ENCODE measurements around the gene WHRN. TPM values are rescaled to one million over a fixed set of nuclear protein-coding genes. Genes with fewer than 3 reads are reported as not detected.
A peak's percentile ranks its signal among the peaks of the same experiment; 100 is the strongest.

The WHRN gene
- total RNA-seq, 2 experiments from 2014 or later, result 0.19 to 2.1 TPM

- DNase-seq (ENCODE audit: low spot score), result no peak
- no peak overlapping the region for H2AFZ ChIP-seq (ENCODE audit: low read length)
- peak overlapping the region; percentile 99 for H3K27ac ChIP-seq (ENCODE audit: low read depth, low read length, poor library complexity, severe bottlenecking)
- no peaks in the 10 kb centered on the region for H4K20me1 ChIP-seq (ENCODE audit: insufficient read depth, low read length)
- TF ChIP-seq EZH2phosphoT487 (IDR thresholded peaks at IDR 0.05; ENCODE audit: borderline replicate concordance, low read depth, low read length) (no peak), CTCF (conservative IDR thresholded peaks at IDR 0.05; ENCODE audit: low read length) (no peak)
- H3K9me2 ChIP-seq (ENCODE audit: insufficient read depth, low read length), result no peaks in the 10 kb centered on the region
- peaks cover 55% of the 10 kb centered on the region for H3K79me2 ChIP-seq (ENCODE audit: insufficient read depth, low read depth, low read length)
- intact Hi-C loops (cut with micrococcal nuclease; ENCODE audit: unreplicated experiment), result loop anchor here (5.0 to 10.0 kb wide), 2 partner anchors 556 to 957 kb away; partner anchors contain the start of genes C9orf43 and POLE3
- peaks cover 96% of the 10 kb centered on the region for H3K4me1 ChIP-seq (ENCODE audit: insufficient read depth, low read length, poor library complexity, severe bottlenecking)
- ChIA-PET CTCF (ENCODE audit: unreplicated experiment) (interaction anchor here (0.8 to 1.3 kb wide), 2 partner anchors 17 to 19 kb away, joined by 9 to 14 read pairs; partner anchors contain the start of gene AKNA), POLR2A (interaction anchor here (1.1 to 12.9 kb wide), 3 partner anchors 16 to 28 kb away, joined by 3 to 275 read pairs (median 3); partner anchors contain the start of gene AKNA)
- no TSS peak for BruUV-seq (replicated peaks)
- peak overlapping the region; percentile 79 for H3K4me2 ChIP-seq (ENCODE audit: low read length)
- no peaks in the 10 kb centered on the region for H3K9me3 ChIP-seq (ENCODE audit: low read length)
- peak overlapping the region; percentile 56 for H3K4me3 ChIP-seq (ENCODE audit: low read depth, low read length, poor library complexity, severe bottlenecking)
- peaks cover 80% of the 10 kb centered on the region for H3K36me3 ChIP-seq (ENCODE audit: insufficient read depth, low read length)
These were observed 133.8 kb downstream of the WHRN start for GRCh38 chr9:114371343-114371944.

- POLR2A ChIA-PET, result interaction anchor here (12.9 kb wide), 1 partner anchor 16 kb away, joined by 275 read pairs; the partner anchor contains the start of gene AKNA
- Histone ChIP-seq H3K9me3 (ENCODE audit: low read length) (no peaks in the 10 kb centered on the region), H3K9me2 (ENCODE audit: insufficient read depth, low read length) (no peaks in the 10 kb centered on the region), H4K20me1 (ENCODE audit: insufficient read depth, low read length) (no peaks in the 10 kb centered on the region), H3K36me3 (ENCODE audit: insufficient read depth, low read length) (peaks cover 82% of the 10 kb centered on the region), H3K27ac (ENCODE audit: low read depth, low read length, poor library complexity, severe bottlenecking) (peak overlapping the region; percentile 99), H3K79me2 (ENCODE audit: insufficient read depth, low read depth, low read length) (peaks cover 53% of the 10 kb centered on the region), H3K4me2 (ENCODE audit: low read length) (peak overlapping the region; percentile 79), H2AFZ (ENCODE audit: low read length) (no peak overlapping the region), H3K4me1 (ENCODE audit: insufficient read depth, low read length, poor library complexity, severe bottlenecking) (peaks cover 97% of the 10 kb centered on the region), H3K4me3 (ENCODE audit: low read depth, low read length, poor library complexity, severe bottlenecking) (peak overlapping the region; percentile 56)
- no peak for DNase-seq (ENCODE audit: low spot score)
- CTCF ChIA-PET (ENCODE audit: unreplicated experiment), result no interaction called here
- BruUV-seq (replicated peaks), result no TSS peak
- no peak for TF ChIP-seq EZH2phosphoT487 (IDR thresholded peaks at IDR 0.05; ENCODE audit: borderline replicate concordance, low read depth, low read length)
- TF ChIP-seq CTCF (conservative IDR thresholded peaks at IDR 0.05; ENCODE audit: low read length), result no peak
- intact Hi-C loops (cut with micrococcal nuclease; ENCODE audit: unreplicated experiment), result loop anchor here (5.0 to 10.0 kb wide), 2 partner anchors 556 to 956 kb away; partner anchors contain the start of genes C9orf43 and POLE3
These were observed 134.3 kb downstream of the WHRN start for GRCh38 chr9:114370968-114371320.

Measured in OCI-LY7 (cell line).